NCI-H226 (cell line): Measurements from ENCODE around the gene PLAC8.
"Not testable (repeated sequence)": the region's sequence is repeated elsewhere in the genome, so short reads cannot be mapped to it uniquely, and the experiment has no call there.

Experiments
- DNase-seq: peaks from one replicate; pipeline ENCODE4 v3.0.0-alpha.2; 2015

The PLAC8 gene, protein sequence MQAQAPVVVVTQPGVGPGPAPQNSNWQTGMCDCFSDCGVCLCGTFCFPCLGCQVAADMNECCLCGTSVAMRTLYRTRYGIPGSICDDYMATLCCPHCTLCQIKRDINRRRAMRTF

DNA sequence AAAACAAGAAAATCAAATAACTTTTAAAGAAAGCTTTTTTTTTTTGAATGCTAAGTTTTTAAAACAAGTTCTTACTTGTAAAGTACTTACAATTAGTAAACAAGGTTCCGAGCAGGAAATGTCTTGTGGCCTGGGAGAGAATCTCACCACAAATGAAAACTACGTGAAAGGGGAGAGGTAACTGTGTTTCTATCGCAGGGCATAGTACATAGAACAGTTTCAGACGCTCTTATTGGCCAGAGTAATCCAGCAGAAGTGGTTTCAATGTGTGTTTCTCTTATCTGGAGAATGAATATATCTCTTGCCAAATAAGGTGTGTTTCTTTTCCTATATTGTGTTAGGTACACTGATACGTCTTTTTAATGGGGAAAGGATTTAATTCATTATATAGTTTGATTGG, at the start of gene PLAC8:
PLAC8 (minus strand) TSS at position 154 of the 400 bp plus-strand sequence. CDS start 6,808 bp downstream, outside the sequence.
- no peak for DNase-seq

DNA sequence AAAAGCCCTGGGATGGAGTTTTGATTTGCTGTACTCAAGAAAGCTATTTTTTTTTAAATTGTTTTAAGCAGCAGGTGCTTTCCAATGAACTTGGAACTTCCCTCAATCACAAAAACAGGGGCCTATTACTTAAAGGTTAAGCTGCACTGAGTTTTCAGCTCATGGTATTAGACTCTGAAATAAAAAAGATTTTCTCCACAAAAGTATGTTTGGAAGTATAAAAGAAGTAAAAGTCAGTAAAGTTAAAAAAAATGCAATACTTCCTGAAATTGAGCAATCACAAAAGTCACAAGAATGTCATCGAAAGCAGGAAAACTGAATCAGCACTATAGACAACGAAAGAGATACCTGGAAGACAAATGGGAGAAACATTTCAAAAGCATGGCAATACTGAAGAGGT, 38.9 kb upstream of the PLAC8 start:
- no peak for DNase-seq

GRCh38 chr4:83152746-83153145, 38.2 kb upstream of the PLAC8 start:
- no peak for DNase-seq

DNA sequence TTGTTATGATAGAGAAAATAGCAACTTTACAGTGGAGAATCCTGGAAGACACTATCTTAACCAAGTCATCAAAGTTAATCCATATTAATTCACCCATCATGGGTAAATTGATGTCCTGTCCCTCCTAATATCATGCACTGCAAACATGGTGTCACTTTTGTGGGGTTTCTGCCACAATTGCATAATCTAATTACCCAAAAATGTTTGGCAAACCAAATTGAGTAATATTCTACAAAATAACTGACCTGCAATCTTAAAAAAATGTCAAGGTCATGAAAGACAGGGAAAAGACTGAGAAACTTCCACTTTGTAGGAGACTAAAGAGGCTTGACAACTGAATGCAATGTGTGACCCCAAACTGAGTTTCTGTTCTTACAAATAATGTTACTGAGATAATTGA, 37.1 kb upstream of the PLAC8 start:
- DNase-seq = no peak

GRCh38 chr4:83150653-83151330, 36.3 kb upstream of the PLAC8 start:
- DNase-seq = peak; percentile 62

DNA sequence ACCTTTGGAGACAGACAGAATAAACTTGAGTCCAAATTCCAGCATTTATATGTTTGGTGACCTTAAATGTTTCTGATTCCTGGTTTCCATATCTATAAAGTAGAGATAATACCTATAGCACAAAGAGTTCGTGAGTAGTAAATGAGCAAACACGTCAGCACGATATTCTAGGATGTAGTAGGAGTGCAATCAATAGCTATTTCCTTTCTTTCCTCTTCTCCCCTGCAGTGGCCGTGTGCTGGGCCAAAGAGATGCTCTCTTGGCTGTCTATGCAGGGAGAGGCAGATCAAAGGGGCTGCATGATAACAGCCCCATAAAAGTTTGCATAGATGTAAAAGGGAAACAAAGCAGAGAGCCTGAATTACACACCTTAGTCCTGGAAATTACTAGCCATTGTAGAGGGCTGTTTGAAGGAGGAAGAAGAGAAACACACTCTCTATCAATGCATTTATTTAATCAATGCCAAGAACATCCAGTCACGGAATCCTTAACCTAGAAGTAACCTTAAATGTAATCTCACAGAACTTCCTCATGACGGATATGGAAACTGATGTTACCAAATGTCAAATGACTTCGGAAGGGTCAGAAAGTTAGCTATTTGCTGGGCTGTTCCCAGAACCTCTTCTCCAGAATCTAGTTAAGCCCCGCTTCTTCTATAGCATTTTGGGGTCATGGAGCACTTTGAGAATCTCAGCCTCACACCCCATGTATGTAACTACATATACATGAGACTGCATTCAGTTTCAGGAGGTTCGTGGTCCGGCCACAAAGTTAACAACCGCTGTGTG, 35.5 kb upstream of the PLAC8 start:
- no peak for DNase-seq

GRCh38 chr4:83146841-83147240, 32.3 kb upstream of the PLAC8 start:
- DNase-seq = no peak

GRCh38 chr4:83145776-83146175, 31.2 kb upstream of the PLAC8 start:
- DNase-seq = not testable (repeated sequence)

DNA sequence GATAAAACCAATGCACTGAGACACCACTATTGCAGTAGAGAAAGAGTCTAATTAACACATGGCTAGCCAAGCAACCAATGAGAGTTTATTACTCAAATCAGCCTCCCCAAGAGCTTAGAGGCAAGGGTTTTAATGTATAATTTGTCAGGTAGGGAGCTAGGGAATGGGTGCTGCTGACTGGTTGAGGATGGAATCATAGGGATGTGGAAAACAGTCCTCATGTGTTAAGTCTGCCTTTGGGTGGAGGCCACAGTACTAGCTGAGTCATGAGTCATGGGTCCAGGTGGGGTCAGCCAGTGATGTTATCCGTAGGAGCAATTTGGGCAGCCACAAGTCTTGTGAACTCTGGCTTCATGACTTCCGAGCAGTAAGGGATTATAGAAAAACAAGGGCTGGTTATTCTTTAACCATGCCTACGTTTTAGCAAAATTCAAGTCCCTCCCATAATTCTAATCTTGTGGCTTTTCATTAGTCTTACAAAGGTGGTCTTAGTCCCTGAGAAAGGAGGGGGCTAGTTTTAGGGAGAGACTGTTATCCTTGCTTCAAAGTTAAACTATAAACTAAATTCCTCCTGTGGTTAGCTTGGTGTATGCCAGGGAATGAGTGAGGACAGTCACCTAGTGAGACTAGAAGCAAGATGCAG, 25.1 kb upstream of the PLAC8 start:
- no peak for DNase-seq

DNA sequence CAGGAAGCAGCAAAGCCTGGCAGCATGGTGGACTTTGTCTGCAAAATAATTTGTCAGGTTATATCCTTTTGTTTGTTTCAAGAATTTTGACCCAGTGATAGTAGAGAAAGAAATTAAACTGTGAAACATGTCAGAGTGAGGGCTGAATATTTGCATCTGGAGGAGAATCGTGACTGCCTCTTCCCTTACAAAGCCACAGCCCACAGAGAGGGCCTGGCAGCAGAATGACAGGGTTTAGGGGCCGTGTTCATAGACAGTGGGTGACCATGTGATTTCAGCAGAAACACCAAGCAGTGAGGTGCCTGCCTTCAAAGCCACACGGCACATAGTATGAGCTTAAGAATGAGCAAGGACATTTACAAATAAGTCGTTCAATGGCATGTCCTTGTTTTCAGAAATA, 24.4 kb upstream of the PLAC8 start:
- no peak for DNase-seq

- DNase-seq = no peak
These were observed 17.5 kb upstream of the PLAC8 start for GRCh38 chr4:83132065-83132464.

GRCh38 chr4:83129264-83129663, 14.7 kb upstream of the PLAC8 start:
- no peak for DNase-seq

DNA sequence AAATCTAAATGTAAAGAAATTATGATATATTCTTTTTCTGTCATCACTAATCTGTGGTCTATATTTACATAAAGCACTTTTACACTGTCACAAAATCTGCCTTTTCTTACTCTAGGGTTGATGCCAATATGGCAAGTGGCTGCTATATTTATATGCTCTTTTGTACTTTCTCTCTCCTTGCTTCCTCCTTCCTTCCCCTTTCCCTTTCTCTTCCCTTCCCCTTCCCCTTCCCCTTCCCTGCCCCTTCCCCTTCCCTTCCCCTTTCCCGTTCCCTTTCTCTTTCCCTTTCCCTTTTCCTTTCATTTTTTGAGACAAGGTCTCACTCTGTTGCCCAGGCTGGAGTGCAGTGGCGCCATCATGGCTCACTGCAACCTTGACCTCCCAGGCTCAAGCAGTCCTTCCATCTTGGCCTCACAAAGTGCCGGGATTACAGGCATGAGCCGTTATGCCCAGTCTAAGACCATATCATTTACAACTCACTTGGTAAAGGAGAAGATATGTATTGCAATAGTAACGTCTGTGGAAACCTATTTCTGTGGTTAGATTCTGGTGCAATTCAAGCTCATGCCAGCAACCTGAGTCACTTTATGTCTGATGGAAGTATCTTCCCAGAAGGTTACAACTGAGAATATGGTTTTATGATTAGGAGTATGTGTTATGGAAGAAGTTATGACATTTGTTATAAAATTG, 13.9 kb upstream of the PLAC8 start:
- peak; percentile 91 for DNase-seq

DNA sequence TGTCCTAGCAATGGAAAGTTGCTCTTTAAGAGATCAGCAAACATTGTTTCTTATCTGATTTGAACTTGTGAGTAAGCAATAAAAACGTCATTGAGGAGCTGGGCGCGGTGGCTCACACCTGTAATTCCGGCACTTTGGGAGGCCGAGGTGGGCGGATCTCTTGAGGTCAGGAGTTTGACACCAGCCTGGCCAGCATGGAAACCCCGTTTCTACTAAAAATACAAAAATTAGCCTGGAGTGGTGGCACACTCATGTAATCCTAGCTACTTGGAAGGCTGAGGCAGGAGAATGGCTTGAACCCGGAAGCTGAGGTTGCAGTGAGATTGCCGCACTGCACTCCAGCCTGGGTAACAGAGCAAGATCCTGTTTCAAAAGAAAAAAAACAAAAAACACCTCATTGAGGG, 11.2 kb upstream of the PLAC8 start:
- DNase-seq = no peak

GRCh38 chr4:83124111-83124780, 9.7 kb upstream of the PLAC8 start:
- DNase-seq = no peak

DNA sequence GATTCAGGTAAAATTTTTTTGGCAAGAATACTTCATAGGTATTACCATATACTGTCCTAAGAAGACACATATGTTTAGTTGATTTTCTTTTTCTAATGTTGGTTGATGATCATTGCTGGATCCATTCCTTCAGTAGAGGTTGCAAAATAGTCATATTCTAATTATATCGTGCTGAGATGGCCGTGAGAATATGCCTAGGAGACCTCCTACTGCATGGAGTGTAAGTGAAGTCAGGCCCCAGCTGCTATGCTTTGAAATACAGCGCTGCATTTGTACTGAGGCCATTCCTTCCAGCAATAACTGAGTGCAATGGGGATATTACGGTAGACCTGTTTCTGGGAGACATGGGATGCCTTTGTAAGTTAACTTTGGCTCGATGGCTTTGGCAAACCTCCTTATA, 6.7 kb upstream of the PLAC8 start:
- no peak for DNase-seq

DNA sequence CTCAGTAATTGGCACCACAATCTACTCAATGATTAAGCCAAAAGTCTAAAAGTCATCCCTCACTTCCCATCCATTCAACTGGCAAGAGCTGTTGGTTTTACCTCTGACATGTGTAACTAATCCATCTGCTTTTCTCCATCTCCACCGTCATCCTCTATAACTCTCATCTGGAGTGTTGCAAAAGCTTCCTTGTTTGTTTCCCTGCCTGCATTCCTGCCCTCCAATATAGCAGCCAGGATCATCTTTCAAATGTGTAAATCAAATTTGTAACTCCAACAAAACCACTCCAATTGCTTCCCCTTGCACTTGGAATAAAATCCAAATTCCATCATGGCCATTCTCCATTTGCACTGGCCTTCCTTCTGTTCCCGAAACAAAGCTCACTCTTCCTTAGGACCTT, 4.3 kb upstream of the PLAC8 start:
- no peak for DNase-seq

GRCh38 chr4:83115656-83116285, 1.2 kb upstream of the PLAC8 start:
- no peak for DNase-seq

- peak; percentile 35 for DNase-seq
These were observed 471 bp upstream of the PLAC8 start for GRCh38 chr4:83115000-83115399.

DNA sequence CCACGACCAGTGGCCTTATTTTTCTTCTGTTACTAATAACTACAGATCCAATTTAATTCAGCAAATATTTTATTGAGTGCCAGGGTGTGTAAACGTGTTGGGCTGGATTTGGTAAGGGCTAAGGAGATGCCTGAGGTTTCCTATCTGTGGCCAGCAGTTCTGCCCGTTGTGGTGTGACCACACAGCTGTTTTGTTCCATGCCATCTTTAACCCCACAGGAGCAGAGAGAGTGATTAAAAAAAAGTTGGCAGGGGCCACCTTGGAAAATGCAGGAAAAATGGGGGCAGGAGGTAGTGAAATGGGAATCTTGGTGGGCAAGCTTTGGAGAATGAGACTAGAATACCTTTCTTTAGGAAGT, 1.1 kb downstream of the PLAC8 start:
- no peak for DNase-seq

GRCh38 chr4:83112678-83113428, 1.7 kb downstream of the PLAC8 start:
- no peak for DNase-seq
